ENCODE data around the gene ZBTB40. TPM values are rescaled to one million over a fixed set of nuclear protein-coding genes. Genes with fewer than 3 reads are reported as not detected.

ZBTB40 gene
- total RNA-seq, 2 donors from 2014 or later = 11.2 to 20.1 TPM

- 84 to 100% methylated on average over 2 of the region's 2 CpGs for WGBS, 2 donors
- DNase-seq (no peak), ATAC-seq (no peak)
- TF ChIP-seq, protein P1, sequence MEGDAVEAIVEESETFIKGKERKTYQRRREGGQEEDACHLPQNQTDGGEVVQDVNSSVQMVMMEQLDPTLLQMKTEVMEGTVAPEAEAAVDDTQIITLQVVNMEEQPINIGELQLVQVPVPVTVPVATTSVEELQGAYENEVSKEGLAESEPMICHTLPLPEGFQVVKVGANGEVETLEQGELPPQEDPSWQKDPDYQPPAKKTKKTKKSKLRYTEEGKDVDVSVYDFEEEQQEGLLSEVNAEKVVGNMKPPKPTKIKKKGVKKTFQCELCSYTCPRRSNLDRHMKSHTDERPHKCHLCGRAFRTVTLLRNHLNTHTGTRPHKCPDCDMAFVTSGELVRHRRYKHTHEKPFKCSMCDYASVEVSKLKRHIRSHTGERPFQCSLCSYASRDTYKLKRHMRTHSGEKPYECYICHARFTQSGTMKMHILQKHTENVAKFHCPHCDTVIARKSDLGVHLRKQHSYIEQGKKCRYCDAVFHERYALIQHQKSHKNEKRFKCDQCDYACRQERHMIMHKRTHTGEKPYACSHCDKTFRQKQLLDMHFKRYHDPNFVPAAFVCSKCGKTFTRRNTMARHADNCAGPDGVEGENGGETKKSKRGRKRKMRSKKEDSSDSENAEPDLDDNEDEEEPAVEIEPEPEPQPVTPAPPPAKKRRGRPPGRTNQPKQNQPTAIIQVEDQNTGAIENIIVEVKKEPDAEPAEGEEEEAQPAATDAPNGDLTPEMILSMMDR (IDR thresholded peaks at IDR 0.05) = no peak
- TF ChIP-seq POLR2A (IDR thresholded peaks at IDR 0.05) = no peak
- Histone ChIP-seq H3K9me3 (no peaks in the 10 kb centered on the region), H3K27me3 (no peaks in the 10 kb centered on the region), H3K36me3 (replicated peaks in 1 of 2; ENCODE audit: insufficient read depth in 1 of 2, low read depth in 2 of 2) (no peaks in the 10 kb centered on the region), H3K27ac (no peak overlapping the region), H3K4me1 (peaks cover 11% of the 10 kb centered on the region), H3K4me3 (no peak overlapping the region)
- intact Hi-C loops (cut with DNase I) = no loop called here
These were observed 38.7 kb downstream of the ZBTB40 start for GRCh38 chr1:22490309-22490708.

- no peaks in the 10 kb centered on the region for H3K9me3 ChIP-seq
- DNase-seq (no peak), ATAC-seq (no peak)
- WGBS, 2 donors = 64 to 80% methylated on average over 10 of the region's 10 CpGs
- H3K27ac ChIP-seq = no peak overlapping the region
- no peaks in the 10 kb centered on the region for H3K27me3 ChIP-seq
- H3K4me3 ChIP-seq = no peak overlapping the region
- intact Hi-C loops (cut with DNase I) = no loop called here
- TF ChIP-seq, protein P1 (IDR thresholded peaks at IDR 0.05) = no peak
- TF ChIP-seq POLR2A (IDR thresholded peaks at IDR 0.05) = no peak
- H3K4me1 ChIP-seq = peaks cover 9% of the 10 kb centered on the region
- no peaks in the 10 kb centered on the region for H3K36me3 ChIP-seq (replicated peaks in 1 of 2; ENCODE audit: insufficient read depth in 1 of 2, low read depth in 2 of 2)
These were observed 40.5 kb downstream of the ZBTB40 start for GRCh38 chr1:22491995-22492715.

- no peak for ATAC-seq
- Histone ChIP-seq H3K36me3 (replicated peaks in 1 of 2; ENCODE audit: insufficient read depth in 1 of 2, low read depth in 2 of 2) (no peaks in the 10 kb centered on the region), H3K4me3 (no peak overlapping the region), H3K4me1 (peaks cover 16% of the 10 kb centered on the region), H3K27me3 (no peaks in the 10 kb centered on the region), H3K27ac (no peak overlapping the region), H3K9me3 (no peaks in the 10 kb centered on the region)
- TF ChIP-seq, protein P1 (IDR thresholded peaks at IDR 0.05) = no peak
- no peak for TF ChIP-seq POLR2A (IDR thresholded peaks at IDR 0.05)
- WGBS, 2 donors = 82 to 93% methylated on average over 2 of the region's 2 CpGs
- intact Hi-C loops (cut with DNase I) = no loop called here
- DNase-seq = no peak
These were observed 42.5 kb downstream of the ZBTB40 start for GRCh38 chr1:22494144-22494543.

DNA sequence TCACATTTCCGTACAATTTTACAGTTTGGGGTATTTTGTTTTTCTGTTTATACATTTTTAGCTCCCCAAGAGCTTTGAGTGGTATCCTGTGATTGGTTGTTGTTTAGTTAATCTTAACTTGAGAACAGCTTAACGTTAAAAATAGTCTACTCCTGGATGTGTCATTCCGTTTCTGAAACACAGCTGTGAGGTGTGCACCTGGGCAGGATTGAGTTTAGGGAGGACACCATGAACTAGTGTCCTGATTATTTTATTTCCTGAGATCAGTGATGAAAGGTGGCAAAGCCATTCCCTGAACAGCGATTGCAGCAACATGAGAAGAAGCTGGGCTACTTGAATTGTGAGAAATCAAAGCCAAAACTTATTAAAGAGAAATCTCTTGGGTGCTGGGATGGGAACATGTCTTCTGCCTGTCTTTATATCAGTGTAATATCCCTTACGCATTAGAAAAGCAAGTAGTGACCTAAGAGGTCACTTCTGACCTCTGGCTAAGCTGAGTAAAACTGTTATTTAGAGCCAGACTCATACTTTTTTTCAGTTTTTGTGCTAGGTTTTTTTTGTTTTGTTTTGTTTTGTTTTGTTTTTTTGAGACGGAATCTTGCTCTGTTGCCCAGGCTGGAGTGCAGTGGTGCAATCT lies 43.4 kb downstream of the ZBTB40 start:
- intact Hi-C loops (cut with DNase I) = no loop called here
- Histone ChIP-seq H3K27ac (no peak overlapping the region), H3K9me3 (no peaks in the 10 kb centered on the region), H3K4me1 (peaks cover 23% of the 10 kb centered on the region), H3K4me3 (no peak overlapping the region), H3K27me3 (no peaks in the 10 kb centered on the region), H3K36me3 (replicated peaks in 1 of 2; ENCODE audit: insufficient read depth in 1 of 2, low read depth in 2 of 2) (no peaks in the 10 kb centered on the region)
- DNase-seq = no peak
- TF ChIP-seq, protein P1 (IDR thresholded peaks at IDR 0.05) = no peak
- no peak for TF ChIP-seq POLR2A (IDR thresholded peaks at IDR 0.05)
- WGBS, 2 donors = 65 to 66% methylated on average over 6 of the region's 6 CpGs
- no peak for ATAC-seq
